MM.1S (cell line): ENCODE data around the gene UGT1A4.

Experiments used
- EZH2 ChIP-seq: fragments of 300-600 bp; sonication (generic); optimal IDR thresholded peaks from 2 replicates; pipeline ENCODE3; 2017; ENCODE audit warnings: low read depth, mild to moderate bottlenecking, antibody characterized with exemption, low read length, mixed read lengths
- TF ChIP-seq, protein P1 (sequence below): fragments of 300-600 bp; sonication (generic); IDR thresholded peaks from 2 replicates; pipeline ENCODE4 v1.5.1; 2016; ENCODE audit warnings: antibody characterized with exemption, low read length, mixed read lengths

DNA sequence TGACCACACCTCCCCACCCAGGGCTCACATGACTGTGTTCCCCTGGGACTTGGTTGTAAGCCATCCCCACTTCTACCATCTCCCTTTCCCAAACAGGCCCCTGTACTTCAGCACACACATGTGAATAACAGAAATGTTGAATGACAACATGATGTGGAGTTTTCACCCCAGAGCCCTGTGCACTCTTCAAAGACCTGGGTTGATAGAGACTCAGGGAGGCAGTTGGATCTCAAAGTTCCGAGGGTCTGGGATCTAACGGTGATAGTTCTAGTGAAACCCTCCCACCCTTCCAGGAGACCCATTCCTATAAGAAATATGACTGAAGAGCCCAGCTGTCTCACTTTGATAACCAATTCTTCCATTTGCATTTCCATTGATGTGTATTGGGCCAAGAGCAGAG lies 59.5 kb downstream of the UGT1A4 start, which contains the start of gene MROH2A:
- TF ChIP-seq, protein P1, sequence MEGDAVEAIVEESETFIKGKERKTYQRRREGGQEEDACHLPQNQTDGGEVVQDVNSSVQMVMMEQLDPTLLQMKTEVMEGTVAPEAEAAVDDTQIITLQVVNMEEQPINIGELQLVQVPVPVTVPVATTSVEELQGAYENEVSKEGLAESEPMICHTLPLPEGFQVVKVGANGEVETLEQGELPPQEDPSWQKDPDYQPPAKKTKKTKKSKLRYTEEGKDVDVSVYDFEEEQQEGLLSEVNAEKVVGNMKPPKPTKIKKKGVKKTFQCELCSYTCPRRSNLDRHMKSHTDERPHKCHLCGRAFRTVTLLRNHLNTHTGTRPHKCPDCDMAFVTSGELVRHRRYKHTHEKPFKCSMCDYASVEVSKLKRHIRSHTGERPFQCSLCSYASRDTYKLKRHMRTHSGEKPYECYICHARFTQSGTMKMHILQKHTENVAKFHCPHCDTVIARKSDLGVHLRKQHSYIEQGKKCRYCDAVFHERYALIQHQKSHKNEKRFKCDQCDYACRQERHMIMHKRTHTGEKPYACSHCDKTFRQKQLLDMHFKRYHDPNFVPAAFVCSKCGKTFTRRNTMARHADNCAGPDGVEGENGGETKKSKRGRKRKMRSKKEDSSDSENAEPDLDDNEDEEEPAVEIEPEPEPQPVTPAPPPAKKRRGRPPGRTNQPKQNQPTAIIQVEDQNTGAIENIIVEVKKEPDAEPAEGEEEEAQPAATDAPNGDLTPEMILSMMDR = no peak
- TF ChIP-seq EZH2 = no peak
